NCI-H774 (cell line): Measurements from ENCODE around the gene FBXL19.

Experiments used
- DNase-seq: peaks from one replicate; lab custom pipeline; 2025; lab: John Stamatoyannopoulos, UW

FBXL19 gene

GRCh38 chr16:30989469-30990047 is 66.2 kb downstream of the FBXL19 start:
- DNase-seq, result no peak

GRCh38 chr16:30990105-30990504 is 66.7 kb downstream of the FBXL19 start:
- no peak for DNase-seq

- no peak for DNase-seq
Measured at GRCh38 chr16:30991052-30991451, 67.7 kb downstream of the FBXL19 start.

- no peak for DNase-seq
Measured at GRCh38 chr16:30992276-30992780, 69.0 kb downstream of the FBXL19 start.

- no peak for DNase-seq
Measured at GRCh38 chr16:30992931-30993816, 69.8 kb downstream of the FBXL19 start.

DNA sequence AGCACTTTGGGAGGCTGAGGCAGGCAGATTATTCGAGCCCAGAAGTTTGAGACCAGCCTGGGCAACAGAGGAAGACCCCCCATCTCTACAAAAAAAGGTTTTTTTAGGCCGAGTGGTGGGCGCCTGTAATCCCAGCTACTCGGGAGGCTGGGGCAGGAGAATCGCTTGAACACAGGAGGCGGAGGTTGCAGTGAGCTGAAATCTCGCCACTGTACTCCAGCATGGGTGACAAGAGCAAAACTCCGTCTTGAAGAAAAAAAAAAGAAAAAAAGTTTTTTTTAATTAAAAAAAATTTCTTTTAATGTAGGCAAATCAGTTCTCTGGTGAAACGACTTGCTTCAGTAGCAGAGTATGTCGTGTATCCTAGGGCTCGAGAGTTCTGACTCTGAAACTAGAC is 72.6 kb downstream of the FBXL19 start:
- DNase-seq, result no peak

DNA sequence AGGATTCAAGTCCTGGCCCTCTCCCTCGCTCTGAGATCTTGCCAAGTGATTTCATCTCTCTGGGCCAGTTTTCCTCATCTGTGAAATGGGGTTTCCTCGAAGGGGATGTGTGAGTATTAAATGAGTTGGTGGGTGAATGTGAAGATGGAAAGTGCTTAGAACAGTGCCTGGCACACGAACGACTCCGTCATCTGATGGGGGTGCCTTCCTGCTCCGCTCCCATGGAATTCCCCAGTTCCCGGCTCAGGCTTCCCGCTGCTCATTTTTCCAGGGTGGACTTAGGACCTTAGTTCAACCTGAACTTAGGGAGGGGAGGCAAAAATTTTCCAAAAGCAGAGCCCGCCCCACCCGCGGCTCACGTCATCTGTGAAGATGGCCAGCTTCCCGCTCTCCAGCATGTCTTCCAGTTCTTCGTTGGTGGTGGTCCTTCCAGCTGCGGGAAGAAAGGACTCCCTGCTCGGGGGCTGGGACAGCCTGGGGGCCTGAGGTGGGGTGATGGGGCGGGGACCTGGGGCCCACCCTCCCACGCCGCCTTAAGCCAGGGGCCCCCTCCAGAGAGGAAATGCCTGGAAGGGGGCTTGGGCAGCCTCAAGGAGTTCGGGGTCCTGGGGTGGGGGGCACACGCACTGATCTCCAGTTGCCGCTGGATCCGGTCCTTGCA is 73.1 kb downstream of the FBXL19 start:
- no peak for DNase-seq

- peak; percentile 48 for DNase-seq
Measured at GRCh38 chr16:30996985-30997724, 73.8 kb downstream of the FBXL19 start.

DNA sequence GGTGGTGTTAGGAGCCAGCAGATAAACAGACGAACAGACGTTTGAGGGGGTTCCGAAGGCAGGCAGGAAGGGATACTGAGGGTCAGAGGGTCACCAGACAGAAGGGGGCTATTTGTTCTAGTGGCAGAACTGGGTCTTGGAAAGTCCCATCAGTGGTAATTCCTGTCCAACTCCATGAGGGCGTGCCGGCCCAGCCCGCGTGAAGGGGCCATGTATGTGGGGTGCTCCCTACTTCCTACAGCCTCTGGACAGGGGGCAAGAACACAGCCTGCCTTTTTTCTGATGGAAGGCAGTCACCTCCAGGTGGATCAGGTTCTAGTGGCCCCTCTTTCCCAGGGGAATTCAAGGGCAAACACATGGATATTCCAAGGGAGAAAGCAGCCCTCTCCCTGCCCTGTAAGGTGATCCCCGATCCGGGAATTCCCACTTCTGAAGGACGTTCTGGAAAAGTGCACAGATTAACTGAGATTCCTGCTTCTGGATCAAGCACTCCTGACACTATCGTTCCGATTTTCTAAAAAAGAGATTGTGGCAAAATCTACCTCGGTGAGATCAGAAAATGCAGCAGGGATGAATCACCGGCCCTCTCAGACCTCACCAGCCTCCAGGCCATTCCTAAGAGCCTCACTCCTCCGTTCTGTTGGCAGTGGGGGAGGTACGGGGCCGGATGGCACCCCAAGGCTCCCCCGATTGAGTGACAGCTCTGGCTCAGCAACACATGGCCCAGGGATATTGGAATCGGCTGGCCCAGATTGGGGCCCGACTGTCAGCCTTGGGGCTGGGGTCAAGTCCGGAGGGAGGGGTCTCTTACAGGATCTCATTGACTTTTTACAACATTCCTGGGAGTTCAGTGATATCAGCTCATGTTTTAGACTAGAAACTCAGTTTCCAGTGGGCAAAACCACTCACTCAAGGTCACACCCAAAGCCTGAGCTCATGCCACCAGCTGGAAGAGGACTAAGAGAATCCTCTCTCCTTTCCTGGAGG is 74.6 kb downstream of the FBXL19 start:
- DNase-seq, result no peak
